HepG2 (cell line): ENCODE results near the gene TSPAN31. TPM values are rescaled to one million over a fixed set of nuclear protein-coding genes. Genes with fewer than 3 reads are reported as not detected.

ENCODE experiments used
- GABPA ChIP-seq, 2 experiments: IDR thresholded peaks; 2 replicates each; pipeline ENCODE4 v1.6.1; 2011 to 2016; ENCODE audit warnings: low read depth in 2 of 2, low read length in 1 of 2, missing biosample characterization in 1 of 2, missing genetic modification characterization in 1 of 2
- HMG20A ChIP-seq: IDR thresholded peaks from 2 replicates; pipeline ENCODE4 v1.6.1; 2016; ENCODE audit warnings: borderline replicate concordance
- LCORL ChIP-seq, 2 experiments: fragments of 450-650 bp in 1 of 2; sonication (generic) in 1 of 2; formaldehyde crosslinking in 1 of 2; IDR thresholded peaks; 2 replicates each; pipeline versions ENCODE4 v1.5.0 to v1.6.1; 2017 to 2020; ENCODE audit warnings: antibody characterized with exemption in 1 of 2, missing genetic modification reagents in 1 of 2
- PCBP1 ChIP-seq: fragments of 200-400 bp; formaldehyde crosslinking; IDR thresholded peaks from 2 replicates; pipeline ENCODE4 v1.6.1; 2017; ENCODE audit warnings: mild to moderate bottlenecking, low read depth, low read length, borderline replicate concordance
- POLR2G ChIP-seq: fragments of 200-400 bp; formaldehyde crosslinking; IDR thresholded peaks from 2 replicates; pipeline ENCODE4 v1.6.1; 2018; ENCODE audit warnings: mild to moderate bottlenecking, low read depth, low read length, moderate library complexity
- RARA ChIP-seq: IDR thresholded peaks from 2 replicates; pipeline ENCODE4 v1.6.1; 2016; ENCODE audit warnings: missing genetic modification reagents, missing compliant biosample characterization
- SALL1 ChIP-seq: sonication (generic); formaldehyde crosslinking; IDR thresholded peaks from 2 replicates; pipeline ENCODE4 v1.8.0; 2022; ENCODE audit warnings: mild to moderate bottlenecking, missing genetic modification reagents
- SIN3B ChIP-seq: fragments of 150-350 bp; IDR thresholded peaks from 2 replicates; pipeline ENCODE4 v1.6.1; 2014; ENCODE audit warnings: low read length
- THAP11 ChIP-seq: IDR thresholded peaks from 2 replicates; pipeline ENCODE4 v1.6.1; 2016; ENCODE audit warnings: missing biosample characterization, missing genetic modification reagents
- ZC3H13 ChIP-seq: sonication (generic); formaldehyde crosslinking; IDR thresholded peaks from 2 replicates; pipeline ENCODE4 v1.8.1; 2023; ENCODE audit warnings: mild to moderate bottlenecking, missing genetic modification reagents, moderate library complexity
- ZNF225 ChIP-seq: sonication (generic); formaldehyde crosslinking; IDR thresholded peaks from 2 replicates; pipeline ENCODE4 v1.4.0; 2020; ENCODE audit warnings: mild to moderate bottlenecking, missing genetic modification reagents
- ZNF354B ChIP-seq: sonication (generic); formaldehyde crosslinking; IDR thresholded peaks from 2 replicates; pipeline ENCODE4 v1.8.0; 2022; ENCODE audit warnings: mild to moderate bottlenecking, missing genetic modification reagents
- ZNF569 ChIP-seq: sonication (generic); formaldehyde crosslinking; IDR thresholded peaks from 2 replicates; pipeline ENCODE4 v1.5.0; 2020; ENCODE audit warnings: mild to moderate bottlenecking, missing genetic modification reagents, moderate library complexity, borderline replicate concordance
- polyA plus RNA-seq, 8 experiments: library from polyadenylated mRNA; depleted of rRNA in 3 of 8; stranded (reverse) in 7 of 8; unstranded in 1 of 8; fragments of >200 nt; fragmentation: Illumina TruSeq in 4 of 8; extraction: Trizol in 4 of 8; gene quantifications; 2 replicates each; pipeline versions ENCODE4 v1.2.1 to v1.2.3, GENCODE V29; 2011 to 2016; ENCODE audit warnings: low read depth in 4 of 8, missing spikeins in 1 of 8, mixed read lengths in 1 of 8; ENCODE audit not compliant: insufficient read depth in 1 of 8
- total RNA-seq, 5 experiments: library from RNA; depleted of rRNA; stranded (reverse); fragments of >200 nt; fragmentation: Illumina TruSeq; extraction: Trizol; gene quantifications; 2 replicates each; pipeline ENCODE4 v1.2.3, GENCODE V29; 2016; ENCODE audit warnings: low read depth in 1 of 5
- TF ChIP-seq, protein P1 (sequence below): sonication (generic); formaldehyde crosslinking; IDR thresholded peaks from 2 replicates; pipeline ENCODE4 v1.4.0; 2020; ENCODE audit warnings: missing genetic modification reagents
- TF ChIP-seq, protein P2 (sequence below): sonication (generic); formaldehyde crosslinking; IDR thresholded peaks from 2 replicates; pipeline ENCODE4 v1.8.0; 2022; ENCODE audit warnings: mild to moderate bottlenecking, missing genetic modification reagents, borderline replicate concordance
- TF ChIP-seq, protein P3 (sequence below): sonication (generic); formaldehyde crosslinking; IDR thresholded peaks from 2 replicates; pipeline ENCODE4 v1.4.0; 2020; ENCODE audit warnings: mild to moderate bottlenecking, missing genetic modification reagents
- TF ChIP-seq, protein P4 (sequence below): sonication (generic); formaldehyde crosslinking; conservative IDR thresholded peaks from 2 replicates; pipeline ENCODE4 v1.8.1; 2023; ENCODE audit warnings: missing genetic modification reagents
- TF ChIP-seq, protein P5 (sequence below): sonication (generic); formaldehyde crosslinking; conservative IDR thresholded peaks from 2 replicates; pipeline ENCODE4 v1.5.0; 2020; ENCODE audit warnings: missing genetic modification reagents
- TF ChIP-seq, protein P6 (sequence below): sonication (generic); formaldehyde crosslinking; IDR thresholded peaks from 2 replicates; pipeline ENCODE4 v1.8.1; 2022; ENCODE audit warnings: mild to moderate bottlenecking, missing genetic modification reagents

Gene TSPAN31
- total and polyA plus RNA-seq, 2 of the 13 experiments (the other 11 are each of a cell fraction or from before 2014, with no cell fraction given): 10.4 to 24.6 TPM

DNA sequence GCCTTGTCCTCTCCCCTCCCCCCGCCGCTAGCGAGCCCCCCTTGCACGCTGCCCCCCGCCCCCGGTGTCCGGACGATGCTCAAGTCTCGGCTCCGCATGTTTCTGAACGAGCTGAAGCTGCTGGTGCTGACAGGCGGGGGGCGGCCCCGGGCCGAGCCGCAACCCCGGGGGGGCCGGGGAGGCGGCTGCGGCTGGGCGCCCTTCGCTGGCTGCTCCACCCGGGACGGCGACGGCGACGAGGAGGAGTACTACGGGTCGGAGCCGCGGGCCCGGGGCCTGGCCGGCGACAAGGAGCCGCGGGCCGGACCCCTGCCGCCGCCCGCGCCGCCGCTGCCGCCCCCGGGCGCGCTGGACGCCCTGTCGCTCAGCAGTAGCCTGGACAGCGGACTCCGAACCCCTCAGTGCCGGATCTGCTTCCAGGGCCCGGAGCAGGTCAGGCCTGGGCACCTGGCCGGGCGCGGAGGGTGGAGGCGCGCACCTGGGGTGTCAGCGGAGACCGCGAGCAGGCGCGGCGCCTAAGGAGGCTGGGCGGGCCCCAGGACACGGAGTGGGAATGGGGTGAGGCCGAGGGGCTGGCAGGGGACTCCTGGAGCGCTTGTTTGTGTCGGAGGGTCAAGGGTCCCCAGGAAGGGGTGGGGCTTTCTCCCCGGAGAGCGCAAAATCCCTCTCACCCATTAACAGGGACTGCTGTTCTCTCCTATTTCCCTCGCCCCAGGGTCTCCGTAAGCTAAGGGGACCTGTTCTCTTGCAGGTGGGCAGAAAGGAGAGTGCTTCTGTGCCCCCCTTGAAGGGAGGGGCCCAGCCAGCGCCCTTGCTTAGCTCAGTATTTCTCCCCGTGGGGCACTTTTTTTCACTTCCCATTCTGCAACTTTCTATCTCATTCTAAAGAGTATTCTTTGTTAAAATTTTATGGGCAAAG is 10.9 kb downstream of the TSPAN31 start (continued):
- TF ChIP-seq RARA (CRISPR knock-in tag) (0 out of 2 replicates have a peak, but pooled peaks have one; percentile 25), GABPA (IDR thresholded peaks at IDR 0.05; ENCODE audit: low read depth, low read length) (peak; percentile 24; the same call in 1 of the 2 replicates), GABPA (CRISPR knock-in tag; IDR thresholded peaks at IDR 0.05; ENCODE audit: low read depth) (peak; percentile 15; the same call in 1 of the 2 replicates), LCORL (IDR thresholded peaks at IDR 0.05) (no peak), LCORL (CRISPR knock-in tag; IDR thresholded peaks at IDR 0.05) (peak; percentile 45; the same call in 1 of the 2 replicates), POLR2G (peak; percentile 74), SIN3B (no peak), PCBP1 (no peak), HMG20A (CRISPR knock-in tag) (no peak), THAP11 (CRISPR knock-in tag) (no peak), ZC3H13 (CRISPR knock-in tag) (no peak), ZNF569 (CRISPR knock-in tag) (no peak), ZNF225 (CRISPR knock-in tag) (no peak), SALL1 (CRISPR knock-in tag) (peak; percentile 68), ZNF354B (CRISPR knock-in tag) (no peak)
- TF ChIP-seq, protein P1, sequence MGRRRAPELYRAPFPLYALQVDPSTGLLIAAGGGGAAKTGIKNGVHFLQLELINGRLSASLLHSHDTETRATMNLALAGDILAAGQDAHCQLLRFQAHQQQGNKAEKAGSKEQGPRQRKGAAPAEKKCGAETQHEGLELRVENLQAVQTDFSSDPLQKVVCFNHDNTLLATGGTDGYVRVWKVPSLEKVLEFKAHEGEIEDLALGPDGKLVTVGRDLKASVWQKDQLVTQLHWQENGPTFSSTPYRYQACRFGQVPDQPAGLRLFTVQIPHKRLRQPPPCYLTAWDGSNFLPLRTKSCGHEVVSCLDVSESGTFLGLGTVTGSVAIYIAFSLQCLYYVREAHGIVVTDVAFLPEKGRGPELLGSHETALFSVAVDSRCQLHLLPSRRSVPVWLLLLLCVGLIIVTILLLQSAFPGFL: no peak
- TF ChIP-seq, protein P2, sequence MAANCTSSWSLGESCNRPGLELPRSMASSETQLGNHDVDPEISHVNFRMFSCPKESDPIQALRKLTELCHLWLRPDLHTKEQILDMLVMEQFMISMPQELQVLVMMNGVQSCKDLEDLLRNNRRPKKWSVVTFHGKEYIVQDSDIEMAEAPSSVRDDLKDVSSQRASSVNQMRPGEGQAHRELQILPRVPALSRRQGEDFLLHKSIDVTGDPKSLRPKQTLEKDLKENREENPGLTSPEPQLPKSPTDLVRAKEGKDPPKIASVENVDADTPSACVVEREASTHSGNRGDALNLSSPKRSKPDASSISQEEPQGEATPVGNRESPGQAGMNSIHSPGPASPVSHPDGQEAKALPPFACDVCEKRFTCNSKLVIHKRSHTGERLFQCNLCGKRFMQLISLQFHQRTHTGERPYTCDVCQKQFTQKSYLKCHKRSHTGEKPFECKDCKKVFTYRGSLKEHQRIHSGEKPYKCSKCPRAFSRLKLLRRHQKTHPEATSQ (CRISPR knock-in tag): no peak
- TF ChIP-seq, protein P3, sequence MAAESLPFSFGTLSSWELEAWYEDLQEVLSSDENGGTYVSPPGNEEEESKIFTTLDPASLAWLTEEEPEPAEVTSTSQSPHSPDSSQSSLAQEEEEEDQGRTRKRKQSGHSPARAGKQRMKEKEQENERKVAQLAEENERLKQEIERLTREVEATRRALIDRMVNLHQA (CRISPR knock-in tag): no peak
- TF ChIP-seq, protein P4, sequence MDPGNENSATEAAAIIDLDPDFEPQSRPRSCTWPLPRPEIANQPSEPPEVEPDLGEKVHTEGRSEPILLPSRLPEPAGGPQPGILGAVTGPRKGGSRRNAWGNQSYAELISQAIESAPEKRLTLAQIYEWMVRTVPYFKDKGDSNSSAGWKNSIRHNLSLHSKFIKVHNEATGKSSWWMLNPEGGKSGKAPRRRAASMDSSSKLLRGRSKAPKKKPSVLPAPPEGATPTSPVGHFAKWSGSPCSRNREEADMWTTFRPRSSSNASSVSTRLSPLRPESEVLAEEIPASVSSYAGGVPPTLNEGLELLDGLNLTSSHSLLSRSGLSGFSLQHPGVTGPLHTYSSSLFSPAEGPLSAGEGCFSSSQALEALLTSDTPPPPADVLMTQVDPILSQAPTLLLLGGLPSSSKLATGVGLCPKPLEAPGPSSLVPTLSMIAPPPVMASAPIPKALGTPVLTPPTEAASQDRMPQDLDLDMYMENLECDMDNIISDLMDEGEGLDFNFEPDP: no peak
- TF ChIP-seq, protein P5, sequence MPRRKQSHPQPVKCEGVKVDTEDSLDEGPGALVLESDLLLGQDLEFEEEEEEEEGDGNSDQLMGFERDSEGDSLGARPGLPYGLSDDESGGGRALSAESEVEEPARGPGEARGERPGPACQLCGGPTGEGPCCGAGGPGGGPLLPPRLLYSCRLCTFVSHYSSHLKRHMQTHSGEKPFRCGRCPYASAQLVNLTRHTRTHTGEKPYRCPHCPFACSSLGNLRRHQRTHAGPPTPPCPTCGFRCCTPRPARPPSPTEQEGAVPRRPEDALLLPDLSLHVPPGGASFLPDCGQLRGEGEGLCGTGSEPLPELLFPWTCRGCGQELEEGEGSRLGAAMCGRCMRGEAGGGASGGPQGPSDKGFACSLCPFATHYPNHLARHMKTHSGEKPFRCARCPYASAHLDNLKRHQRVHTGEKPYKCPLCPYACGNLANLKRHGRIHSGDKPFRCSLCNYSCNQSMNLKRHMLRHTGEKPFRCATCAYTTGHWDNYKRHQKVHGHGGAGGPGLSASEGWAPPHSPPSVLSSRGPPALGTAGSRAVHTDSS (CRISPR knock-in tag): no peak
- TF ChIP-seq, protein P6, sequence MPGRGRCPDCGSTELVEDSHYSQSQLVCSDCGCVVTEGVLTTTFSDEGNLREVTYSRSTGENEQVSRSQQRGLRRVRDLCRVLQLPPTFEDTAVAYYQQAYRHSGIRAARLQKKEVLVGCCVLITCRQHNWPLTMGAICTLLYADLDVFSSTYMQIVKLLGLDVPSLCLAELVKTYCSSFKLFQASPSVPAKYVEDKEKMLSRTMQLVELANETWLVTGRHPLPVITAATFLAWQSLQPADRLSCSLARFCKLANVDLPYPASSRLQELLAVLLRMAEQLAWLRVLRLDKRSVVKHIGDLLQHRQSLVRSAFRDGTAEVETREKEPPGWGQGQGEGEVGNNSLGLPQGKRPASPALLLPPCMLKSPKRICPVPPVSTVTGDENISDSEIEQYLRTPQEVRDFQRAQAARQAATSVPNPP: no peak
